Pancreas (tissue), 10 donors: ENCODE results near the gene CDRT4. TPM values are rescaled to one million over a fixed set of nuclear protein-coding genes. Genes with fewer than 3 reads are reported as not detected.

Experiments
- ATAC-seq, 4 donors: fragments of 200-7000 bp; cut with Tn5 transposase; one replicate each; pipeline versions ENCODE4 v1.8.0 to v1.9.1; 2020; ENCODE audit warnings: mild to moderate bottlenecking in 4 of 4, moderate library complexity in 4 of 4
- DNase-seq, 6 donors: peaks; one replicate each; pipeline ENCODE4 v3.0.0-alpha.2; 2020
- FAIRE-seq: peaks from 2 replicates; lab custom pipeline; 2012; peaks lifted over from hg19 to GRCh38; lab: Jason Lieb, UNC
- H3K27ac ChIP-seq, 4 donors: fragments of 200-600 bp; sonication (generic); 1 replicate in 3 of 4; 2 replicates in 1 of 4; pipeline versions ENCODE4 v1.5.0 to v1.8.0; 2020
- H3K27me3 ChIP-seq, 4 donors: fragments of 200-600 bp; one replicate each; pipeline ENCODE4 v1.8.0; 2021
- H3K36me3 ChIP-seq, 3 donors: fragments of 200-600 bp; sonication (generic) in 1 of 3; one replicate each; pipeline versions ENCODE4 v1.5.0 to v1.8.0; 2020 to 2021
- H3K4me1 ChIP-seq, 3 donors: fragments of 200-600 bp; one replicate each; pipeline ENCODE4 v1.8.0; 2021
- H3K4me3 ChIP-seq, 4 donors: fragments of 200-600 bp; sonication (generic) in 2 of 4; one replicate each; pipeline versions ENCODE4 v1.5.0 to v1.8.0; 2020 to 2021
- H3K9me3 ChIP-seq, 4 donors: fragments of 200-600 bp; one replicate each; pipeline ENCODE4 v1.8.0; 2021
- CTCF ChIP-seq, 4 donors: fragments of 200-600 bp; sonication (generic) in 3 of 4; IDR thresholded peaks; one replicate each; pipeline versions ENCODE4 v1.5.0 to v1.8.0; 2021; ENCODE audit warnings: antibody characterized with exemption in 4 of 4
- WGBS, 2 donors: extraction: QIAGEN DNeasy Blood & Tissue Kit; methylation state at CpG; one replicate each; pipeline ENCODE4 v1.1.7; 2013; 5-methylcytosine and 5-hydroxymethylcytosine counted together
- intact Hi-C, 3 donors: fragments of 100-400 bp; cut with DNase I; formaldehyde crosslinking; loops; one replicate each; pipeline versions ENCODE4 v1.11.1 to v1.14.2; 2022
- polyA plus RNA-seq, 2 donors: library from polyadenylated mRNA; stranded (reverse); fragments of 200-250 nt; gene quantifications; one replicate each; pipeline ENCODE4 v1.2.3, GENCODE V29; 2013
- total RNA-seq, 6 donors: library from RNA; stranded (reverse); fragmentation: NEBNext Ultra II Directional in 4 of 6; extraction: Animal tissue kit (Norgen Biotek cat#: 25700) in 4 of 6; gene quantifications; one replicate each; pipeline versions ENCODE4 v1.2.1 to v1.2.4, GENCODE V29; 2021 to 2023
- donor health status: healthy with polysubstance abuse.
- donor health status: DM: no; HTN: no; CAD: no; lungs with moderate emphysema.
- donor health status: DM: no; HTN: no; CAD: no.
- donor health status: control.
- donor health status: control.
- donor health status: Bipolar disorder and iron deficiency.
- donor health status: DM: yes; HTN: yes; CAD: no.
- donor health status: DM: no; HTN: no; CAD: no.
- donor health status: DM: no; HTN: no; CAD: no.
- donor health status: DM: yes; HTN: yes; CAD: no.

CDRT4 gene
- total and polyA plus RNA-seq, 8 donors, result 1.8 to 31.6 (median 6.9) TPM

GRCh38 chr17:15432807-15433611 is 34.4 kb downstream of the CDRT4 start:
- TF ChIP-seq CTCF (IDR thresholded peaks at IDR 0.05), result no peak
- Histone ChIP-seq H3K27ac (no peak overlapping the region), H3K9me3 (no peaks in the 10 kb centered on the region), H3K36me3 (no peaks in the 10 kb centered on the region), H3K27me3 (no peaks in the 10 kb centered on the region), H3K4me3 (no peak overlapping the region), H3K4me1 (no peaks in the 10 kb centered on the region)
- no peak for FAIRE-seq
- no peak for DNase-seq
- peak in 3 of 4 donors; percentile 20 to 46 (median 25) for ATAC-seq
- 93% methylated on average over 6 of the region's 6 CpGs for WGBS, 2 donors
- intact Hi-C loops, result no loop called here

- H3K9me3 ChIP-seq, result no peaks in the 10 kb centered on the region
- FAIRE-seq (no peak), ATAC-seq (no peak), DNase-seq (no peak)
- H3K27ac ChIP-seq, result no peak overlapping the region
- no peaks in the 10 kb centered on the region for H3K27me3 ChIP-seq
- H3K4me1 ChIP-seq, result no peaks in the 10 kb centered on the region
- intact Hi-C loops, result no loop called here
- 91 to 95% methylated on average over 6 of the region's 6 CpGs for WGBS, 2 donors
- H3K4me3 ChIP-seq, result no peak overlapping the region
- no peaks in the 10 kb centered on the region for H3K36me3 ChIP-seq
- TF ChIP-seq CTCF (IDR thresholded peaks at IDR 0.05), result no peak
These were observed 35.7 kb downstream of the CDRT4 start for GRCh38 chr17:15431766-15432165.

DNA sequence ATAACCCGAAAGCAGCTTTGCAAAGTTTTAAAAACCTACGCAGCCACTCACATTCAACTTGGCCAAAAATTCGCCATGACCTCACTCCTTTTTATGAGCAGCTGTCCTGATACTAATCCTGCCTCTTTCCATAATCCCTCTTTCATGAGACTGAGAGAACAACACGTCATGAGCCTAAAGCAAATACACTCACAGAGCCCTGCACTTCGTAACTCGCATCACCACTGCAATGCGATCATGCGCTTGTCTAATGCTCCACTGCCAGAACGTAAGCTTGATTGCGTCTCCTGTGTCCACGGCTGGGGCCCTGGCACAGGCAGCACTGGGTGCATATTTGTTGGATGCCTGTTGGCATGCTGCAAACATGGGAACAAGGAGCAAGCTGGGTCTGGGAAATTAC is 36.2 kb downstream of the CDRT4 start:
- Histone ChIP-seq H3K36me3 (no peaks in the 10 kb centered on the region), H3K4me1 (no peaks in the 10 kb centered on the region), H3K27ac (no peak overlapping the region), H3K27me3 (no peaks in the 10 kb centered on the region), H3K4me3 (no peak overlapping the region), H3K9me3 (no peaks in the 10 kb centered on the region)
- DNase-seq (no peak), ATAC-seq (no peak), FAIRE-seq (no peak)
- no peak for TF ChIP-seq CTCF (IDR thresholded peaks at IDR 0.05)
- intact Hi-C loops, result no loop called here
- 92 to 94% methylated on average over 11 of the region's 11 CpGs for WGBS, 2 donors

GRCh38 chr17:15424521-15424920 is 42.9 kb downstream of the CDRT4 start:
- no peak overlapping the region for H3K4me3 ChIP-seq
- H3K36me3 ChIP-seq, result no peaks in the 10 kb centered on the region
- no peak for FAIRE-seq
- TF ChIP-seq CTCF (IDR thresholded peaks at IDR 0.05), result no peak
- H3K27me3 ChIP-seq, result no peaks in the 10 kb centered on the region
- DNase-seq, result no peak
- H3K9me3 ChIP-seq, result no peaks in the 10 kb centered on the region
- intact Hi-C loops, result no loop called here
- no peaks in the 10 kb centered on the region for H3K4me1 ChIP-seq
- no peak overlapping the region for H3K27ac ChIP-seq
- WGBS, 2 donors, result 97 to 100% methylated on average over 3 of the region's 3 CpGs
- ATAC-seq, result no peak

DNA sequence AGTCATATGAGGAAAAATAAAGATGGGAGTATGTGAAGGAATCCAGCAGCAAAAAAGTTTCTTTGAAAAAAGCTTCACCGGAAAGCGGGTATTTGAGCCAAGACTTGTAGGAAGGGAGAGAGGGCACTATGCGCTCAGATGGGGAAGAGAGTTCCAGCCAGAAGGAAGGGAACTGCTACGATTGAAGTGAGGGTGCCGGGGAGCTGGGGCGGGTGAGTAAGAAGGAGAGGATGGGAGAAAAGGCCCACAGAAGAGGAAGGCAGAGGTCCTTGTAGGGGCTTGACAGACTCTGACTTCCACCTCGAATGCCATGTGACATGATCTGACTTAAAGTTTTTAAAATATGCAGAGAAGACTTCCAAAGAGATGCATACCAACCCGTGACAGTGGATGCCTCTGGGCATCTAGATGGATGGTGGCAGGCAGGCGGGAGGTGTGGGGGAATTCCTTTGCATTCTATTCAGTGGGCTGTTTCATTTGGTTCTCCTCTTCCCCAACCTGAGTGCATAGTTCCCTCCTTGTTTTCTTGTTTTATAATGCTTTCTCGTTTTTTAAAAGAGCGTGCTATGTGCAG is 44.9 kb downstream of the CDRT4 start:
- FAIRE-seq (no peak), ATAC-seq (no peak), DNase-seq (no peak)
- Histone ChIP-seq H3K27me3 (no peaks in the 10 kb centered on the region), H3K4me1 (no peaks in the 10 kb centered on the region), H3K27ac (no peak overlapping the region), H3K4me3 (no peak overlapping the region), H3K9me3 (no peaks in the 10 kb centered on the region), H3K36me3 (no peaks in the 10 kb centered on the region)
- WGBS, 2 donors, result 87 to 92% methylated on average over 11 of the region's 11 CpGs
- TF ChIP-seq CTCF (IDR thresholded peaks at IDR 0.05), result no peak
- intact Hi-C loops, result no loop called here
